ENCODE results near the gene OGA.

The OGA gene

GRCh38 chr10:101749047-101750016, 68.9 kb downstream of the OGA start:
- no peak for DNase-seq

- no peak for DNase-seq
Measured at GRCh38 chr10:101748496-101748895, 69.7 kb downstream of the OGA start.

- no peak for DNase-seq
Measured at GRCh38 chr10:101745074-101745696, 73.1 kb downstream of the OGA start.

- no peak for DNase-seq
Measured at GRCh38 chr10:101744267-101744666, 74.0 kb downstream of the OGA start.

GRCh38 chr10:101741938-101742337, 76.3 kb downstream of the OGA start:
- DNase-seq, result no peak

- DNase-seq, result no peak
Measured at GRCh38 chr10:101736666-101737065, 81.6 kb downstream of the OGA start.

All from activated CD8-positive, alpha-beta memory T cell treated with anti-CD3 and anti-CD28 coated beads, Interleukin-2, amount 50 U/mL, for 48 hours (primary cell).